Stimulated activated CD8-positive, alpha-beta memory T cell treated with anti-CD3 and anti-CD28 coated beads, Interleukin-15, amount 100 ng/mL, for 24 hours (primary cell): Measurements from ENCODE around the gene WDR53.
A peak's percentile ranks its signal among the peaks of the same experiment; 100 is the strongest.
"Not testable (repeated sequence)": the region's sequence is repeated elsewhere in the genome, so short reads cannot be mapped to it uniquely, and the experiment has no call there.

ENCODE experiments used
- DNase-seq: peaks from one replicate; pipeline ENCODE4 v3.0.0-alpha.2; 2020; ENCODE audit warnings: low read depth

The WDR53 gene

GRCh38 chr3:196568246-196569002, at the start of gene WDR53, which contains the start of gene FBXO45:
Gene WDR53, minus strand, starts transcription at chr3:196568554. Its CDS starts 7,079 bp downstream, at chr3:196561475.
Gene FBXO45, plus strand, starts transcription at chr3:196568660. Its CDS starts 325 bp downstream, at chr3:196568985.
- peak; percentile 87 for DNase-seq

GRCh38 chr3:196617256-196617655, 48.9 kb upstream of the WDR53 start:
- no peak for DNase-seq

GRCh38 chr3:196615234-196615633, 46.9 kb upstream of the WDR53 start:
- DNase-seq, result not testable (repeated sequence)

- DNase-seq, result no peak
These were observed 43.6 kb upstream of the WDR53 start for GRCh38 chr3:196611761-196612483.

- no peak for DNase-seq
These were observed 41.6 kb upstream of the WDR53 start for GRCh38 chr3:196609805-196610515.

- DNase-seq, result peak; percentile 90
These were observed 41.0 kb upstream of the WDR53 start for GRCh38 chr3:196609343-196609775.

GRCh38 chr3:196608693-196609092, 40.3 kb upstream of the WDR53 start:
- DNase-seq, result no peak

- no peak for DNase-seq
These were observed 36.2 kb upstream of the WDR53 start for GRCh38 chr3:196604548-196604947.

GRCh38 chr3:196603683-196604082, 35.3 kb upstream of the WDR53 start:
- DNase-seq, result no peak

- DNase-seq, result no peak
These were observed 34.3 kb upstream of the WDR53 start for GRCh38 chr3:196602673-196603072.

GRCh38 chr3:196600359-196600758, 32.0 kb upstream of the WDR53 start:
- DNase-seq, result no peak

GRCh38 chr3:196599734-196600128, 31.4 kb upstream of the WDR53 start:
- DNase-seq, result no peak

GRCh38 chr3:196597971-196598733, 29.8 kb upstream of the WDR53 start:
- not testable (repeated sequence) for DNase-seq

GRCh38 chr3:196596355-196596754, 28.0 kb upstream of the WDR53 start:
- no peak for DNase-seq

GRCh38 chr3:196590279-196590678, 21.9 kb upstream of the WDR53 start:
- no peak for DNase-seq

- no peak for DNase-seq
These were observed 16.8 kb upstream of the WDR53 start for GRCh38 chr3:196585044-196585757.

GRCh38 chr3:196572389-196572788, 4.0 kb upstream of the WDR53 start:
- no peak for DNase-seq

GRCh38 chr3:196570332-196570731, 2.0 kb upstream of the WDR53 start:
- DNase-seq, result not testable (repeated sequence)

GRCh38 chr3:196569003-196569516, 706 bp upstream of the WDR53 start:
- DNase-seq, result peak; percentile 21

GRCh38 chr3:196563721-196564225, 4.6 kb downstream of the WDR53 start:
- DNase-seq, result no peak

- no peak for DNase-seq
These were observed 8.5 kb downstream of the WDR53 start for GRCh38 chr3:196559826-196560225.
